ENCODE results near the gene PRSS8.
A peak's percentile ranks its signal among the peaks of the same experiment; 100 is the strongest.

The PRSS8 gene

GRCh38 chr16:31120129-31120528 is 15.4 kb downstream of the PRSS8 start:
- no peaks in the 10 kb centered on the region for H3K27me3 Mint-ChIP-seq (ENCODE audit: low read depth)
- peak overlapping the region in 2 of 3 experiments; percentile 15 to 56 for H3K4me3 Mint-ChIP-seq
- TF ChIP-seq CTCF (IDR thresholded peaks at IDR 0.05; ENCODE audit: unreplicated experiment in 3 of 3), result no peak
- H3K27ac Mint-ChIP-seq, result no peak overlapping the region
- no peaks in the 10 kb centered on the region for H3K9me3 Mint-ChIP-seq
- H3K36me3 Mint-ChIP-seq (ENCODE audit: low read depth), result peaks cover 33% of the 10 kb centered on the region
- peaks cover 9% of the 10 kb centered on the region for H3K4me1 Mint-ChIP-seq

GRCh38 chr16:31118223-31119155 is 17.0 kb downstream of the PRSS8 start:
- peaks cover 30% of the 10 kb centered on the region for H3K36me3 Mint-ChIP-seq (ENCODE audit: low read depth)
- TF ChIP-seq CTCF (IDR thresholded peaks at IDR 0.05; ENCODE audit: unreplicated experiment in 3 of 3), result no peak
- peak overlapping the region; percentile 87 to 92 (median 88) for H3K4me3 Mint-ChIP-seq
- H3K27me3 Mint-ChIP-seq (ENCODE audit: low read depth), result no peaks in the 10 kb centered on the region
- H3K9me3 Mint-ChIP-seq, result no peaks in the 10 kb centered on the region
- peak overlapping the region; percentile 89 to 97 (median 95) for H3K27ac Mint-ChIP-seq
- H3K4me1 Mint-ChIP-seq, result peaks cover 9% of the 10 kb centered on the region

GRCh38 chr16:31117384-31118222 is 17.9 kb downstream of the PRSS8 start, which contains the start of gene KAT8:
KAT8 (plus strand) TSS chr16:31117664; CDS start chr16:31117682, 18 bp downstream.
- Mint-ChIP-seq H3K9me3 (no peaks in the 10 kb centered on the region), H3K27me3 (ENCODE audit: low read depth) (no peaks in the 10 kb centered on the region), H3K27ac (peak within 1 kb of the TSS; percentile 89 to 97 (median 97)), H3K36me3 (ENCODE audit: low read depth) (peaks cover 31% of the 10 kb centered on the region), H3K4me3 (peak within 1 kb of the TSS; percentile 87 to 92 (median 88)), H3K4me1 (peaks cover 9% of the 10 kb centered on the region)
- no peak for TF ChIP-seq CTCF (IDR thresholded peaks at IDR 0.05; ENCODE audit: unreplicated experiment in 3 of 3)

GRCh38 chr16:31114468-31114867 is 21.1 kb downstream of the PRSS8 start:
- TF ChIP-seq CTCF (IDR thresholded peaks at IDR 0.05; ENCODE audit: unreplicated experiment in 3 of 3), result no peak
- Mint-ChIP-seq H3K4me1 (peaks cover 12% of the 10 kb centered on the region), H3K36me3 (ENCODE audit: low read depth) (peaks cover 27% of the 10 kb centered on the region), H3K4me3 (peak overlapping the region; percentile 10 to 44 (median 23)), H3K27me3 (ENCODE audit: low read depth) (no peaks in the 10 kb centered on the region), H3K27ac (peak overlapping the region in 2 of 3 experiments; percentile 31 to 74), H3K9me3 (no peaks in the 10 kb centered on the region)

GRCh38 chr16:31113121-31114120 is 22.1 kb downstream of the PRSS8 start:
- TF ChIP-seq CTCF (IDR thresholded peaks at IDR 0.05; ENCODE audit: unreplicated experiment in 3 of 3), result no peak
- peak overlapping the region; percentile 66 to 82 (median 70) for H3K27ac Mint-ChIP-seq
- H3K9me3 Mint-ChIP-seq, result no peaks in the 10 kb centered on the region
- H3K4me3 Mint-ChIP-seq, result peak overlapping the region; percentile 41 to 60 (median 42)
- H3K4me1 Mint-ChIP-seq, result peaks cover 11% of the 10 kb centered on the region
- peaks cover 27% of the 10 kb centered on the region for H3K36me3 Mint-ChIP-seq (ENCODE audit: low read depth)
- H3K27me3 Mint-ChIP-seq (ENCODE audit: low read depth), result no peaks in the 10 kb centered on the region

All from nephron (organoid).